IMR-90 (cell line): ENCODE results near the gene FANCF. TPM values are rescaled to one million over a fixed set of nuclear protein-coding genes. Genes with fewer than 3 reads are reported as not detected.

Source experiments
- ATAC-seq: fragments of 200-7000 bp; cut with Tn5 transposase; 2 replicates; pipeline ENCODE4 v1.9.1; 2020; ENCODE audit warnings: low read depth, mild to moderate bottlenecking, moderate library complexity
- BruUV-seq: library from RNA; stranded (reverse); fragments of 400-500 nt; replicated peaks from 2 replicates; lab custom pipeline; 2021; lab: Mats Ljungman, UMichigan
- CTCF ChIA-PET: fragments of 300-600 bp; formaldehyde crosslinking; extraction: SDS; loops from one replicate; lab custom pipeline; 2021; ENCODE audit warnings: antibody characterized with exemption; lab: Yijun Ruan, JAX
- POLR2A ChIA-PET: fragments of 300-600 bp; sonication (Branson Sonifier 250); formaldehyde crosslinking; loops from one replicate; lab custom pipeline; 2022; ENCODE audit warnings: antibody characterized with exemption; ENCODE audit not compliant: unreplicated experiment; lab: Charles Lee
- DNase-seq: peaks from one replicate; pipeline ENCODE4 v3.0.0; 2013
- H2AFZ ChIP-seq: replicated peaks from 2 replicates; pipeline ENCODE3; 2013; ENCODE audit warnings: low read length, mild to moderate bottlenecking; ENCODE audit not compliant: poor library complexity
- H2AK5ac ChIP-seq: 2 replicates; pipeline ENCODE4 v1.6.1; 2013; ENCODE audit warnings: low read depth, low read length, inconsistent platforms
- H2AK9ac ChIP-seq: replicated peaks from 2 replicates; pipeline ENCODE3; 2013; ENCODE audit warnings: mild to moderate bottlenecking, low read depth, low read length, moderate library complexity; ENCODE audit not compliant: poor library complexity
- H2BK120ac ChIP-seq: 2 replicates; pipeline ENCODE4 v1.6.1; 2013; ENCODE audit warnings: low read depth, low read length, inconsistent platforms
- H2BK15ac ChIP-seq: 3 replicates; pipeline ENCODE4 v1.6.1; 2013; ENCODE audit warnings: low read depth, low read length, inconsistent platforms
- H2BK20ac ChIP-seq: 2 replicates; pipeline ENCODE4 v1.6.1; 2013; ENCODE audit warnings: low read depth, mild to moderate bottlenecking, inconsistent platforms, low read length, moderate library complexity
- H2BK5ac ChIP-seq: 2 replicates; pipeline ENCODE4 v1.6.1; 2013; ENCODE audit warnings: mild to moderate bottlenecking, low read depth, low read length, inconsistent platforms; ENCODE audit not compliant: poor library complexity, severe bottlenecking
- H3K14ac ChIP-seq: replicated peaks from 2 replicates; pipeline ENCODE4 v1.6.1; 2013; ENCODE audit warnings: low read depth, low read length, inconsistent platforms
- H3K18ac ChIP-seq: 2 replicates; pipeline ENCODE4 v1.6.1; 2013; ENCODE audit warnings: low read depth, low read length, control low read depth
- H3K23ac ChIP-seq: 2 replicates; pipeline ENCODE4 v1.6.1; 2013; ENCODE audit warnings: low read depth, low read length, inconsistent platforms
- H3K27ac ChIP-seq: 2 replicates; pipeline ENCODE4 v1.5.1; 2013; ENCODE audit warnings: mild to moderate bottlenecking, control low read depth, low read length; ENCODE audit not compliant: insufficient read depth
- H3K27me3 ChIP-seq: 2 replicates; pipeline ENCODE4 v1.6.1; 2013; ENCODE audit warnings: low read length; ENCODE audit not compliant: control insufficient read depth, insufficient read depth
- H3K36me3 ChIP-seq: 2 replicates; pipeline ENCODE4 v1.6.1; 2013; ENCODE audit warnings: low read length, mixed read lengths; ENCODE audit not compliant: control insufficient read depth, insufficient read depth
- H3K4ac ChIP-seq: 2 replicates; pipeline ENCODE4 v1.6.1; 2013; ENCODE audit warnings: low read depth, low read length, inconsistent platforms
- H3K4me1 ChIP-seq: 2 replicates; pipeline ENCODE4 v1.6.1; 2013; ENCODE audit warnings: low read length, mixed read lengths; ENCODE audit not compliant: control insufficient read depth, insufficient read depth
- H3K4me2 ChIP-seq: 2 replicates; pipeline ENCODE4 v1.6.1; 2013; ENCODE audit warnings: low read depth, mild to moderate bottlenecking, control low read depth, low read length, moderate library complexity
- H3K4me3 ChIP-seq: 2 replicates; pipeline ENCODE4 v1.5.1; 2013; ENCODE audit warnings: low read depth, mild to moderate bottlenecking, control low read depth, low read length, moderate library complexity; ENCODE audit not compliant: insufficient read depth
- H3K56ac ChIP-seq: 2 replicates; pipeline ENCODE4 v1.6.1; 2013; ENCODE audit warnings: low read length, inconsistent platforms; ENCODE audit not compliant: insufficient read depth; ENCODE audit errors: extremely low read depth
- H3K79me1 ChIP-seq, 2 experiments: 2 replicates each; pipeline ENCODE4 v1.6.1; 2013; ENCODE audit warnings: low read length in 2 of 2, inconsistent platforms in 1 of 2, low read depth in 1 of 2
- H3K9ac ChIP-seq: 2 replicates; pipeline ENCODE4 v1.6.1; 2013; ENCODE audit warnings: low read depth, low read length, control low read depth
- H3K9me1 ChIP-seq: 2 replicates; pipeline ENCODE4 v1.6.1; 2013; ENCODE audit warnings: low read length, inconsistent platforms; ENCODE audit not compliant: insufficient read depth
- H3K9me3 ChIP-seq: 2 replicates; pipeline ENCODE4 v1.6.1; 2013; ENCODE audit warnings: low read length; ENCODE audit not compliant: control insufficient read depth, insufficient read depth
- H4K20me1 ChIP-seq: 2 replicates; pipeline ENCODE4 v1.6.1; 2013; ENCODE audit warnings: low read length, inconsistent platforms; ENCODE audit not compliant: insufficient read depth
- H4K5ac ChIP-seq: 2 replicates; pipeline ENCODE4 v1.6.1; 2013; ENCODE audit warnings: mild to moderate bottlenecking, low read depth, low read length, control low read depth
- H4K8ac ChIP-seq, 2 experiments: 2 replicates each; pipeline ENCODE4 v1.6.1; 2013; ENCODE audit warnings: low read depth in 2 of 2, low read length in 2 of 2, control low read depth in 1 of 2, inconsistent platforms in 1 of 2
- H4K91ac ChIP-seq: 2 replicates; pipeline ENCODE4 v1.6.1; 2013; ENCODE audit warnings: low read depth, low read length, inconsistent platforms; ENCODE audit not compliant: insufficient read depth
- BHLHE40 ChIP-seq: fragments of 150-350 bp; IDR thresholded peaks from 2 replicates; pipeline ENCODE4 v1.6.1; 2016; ENCODE audit warnings: mild to moderate bottlenecking, low read depth, low read length
- CEBPB ChIP-seq: IDR thresholded peaks from 2 replicates; pipeline ENCODE4 v1.6.1; 2012; ENCODE audit warnings: low read depth, low read length, improper control_type of control experiment
- CHD1 ChIP-seq: IDR thresholded peaks from 2 replicates; pipeline ENCODE4 v1.6.1; 2012; ENCODE audit warnings: low read depth, low read length, improper control_type of control experiment
- CTCF ChIP-seq: conservative IDR thresholded peaks from 2 replicates; pipeline ENCODE4 v1.5.1; 2012; ENCODE audit warnings: mild to moderate bottlenecking, low read depth, low read length, improper control_type of control experiment
- ELK1 ChIP-seq: fragments of 150-350 bp; IDR thresholded peaks from 2 replicates; pipeline ENCODE4 v1.6.1; 2016; ENCODE audit warnings: low read depth, mild to moderate bottlenecking, low read length, moderate library complexity, borderline replicate concordance
- FOS ChIP-seq: fragments of 150-350 bp; IDR thresholded peaks from 2 replicates; pipeline ENCODE4 v1.6.1; 2016; ENCODE audit warnings: low read depth, low read length
- MAFK ChIP-seq: IDR thresholded peaks from 2 replicates; pipeline ENCODE4 v1.6.1; 2012; ENCODE audit warnings: low read depth, low read length, improper control_type of control experiment
- MAZ ChIP-seq: IDR thresholded peaks from 2 replicates; pipeline ENCODE4 v1.6.1; 2012; ENCODE audit warnings: low read depth, mild to moderate bottlenecking, low read length, improper control_type of control experiment, moderate library complexity, borderline replicate concordance
- MXI1 ChIP-seq: IDR thresholded peaks from 2 replicates; pipeline ENCODE4 v1.6.1; 2012; ENCODE audit warnings: low read depth, mild to moderate bottlenecking, low read length, moderate library complexity, borderline replicate concordance
- NFE2L2 ChIP-seq: fragments of 150-350 bp; IDR thresholded peaks from 2 replicates; pipeline ENCODE4 v1.6.1; 2016; ENCODE audit warnings: low read depth, mild to moderate bottlenecking, low read length
- POLR2A ChIP-seq: IDR thresholded peaks from 2 replicates; pipeline ENCODE4 v1.6.1; 2012; ENCODE audit warnings: mild to moderate bottlenecking, low read depth, low read length
- RAD21 ChIP-seq: IDR thresholded peaks from 2 replicates; pipeline ENCODE4 v1.6.1; 2012; ENCODE audit warnings: low read length, improper control_type of control experiment
- RCOR1 ChIP-seq: IDR thresholded peaks from 2 replicates; pipeline ENCODE4 v1.6.1; 2012; ENCODE audit warnings: mild to moderate bottlenecking, low read length, improper control_type of control experiment; ENCODE audit not compliant: insufficient replicate concordance
- RFX5 ChIP-seq: IDR thresholded peaks from 2 replicates; pipeline ENCODE4 v1.8.0; 2012; ENCODE audit warnings: low read depth, mild to moderate bottlenecking, low read length, moderate library complexity
- SMC3 ChIP-seq: fragments of 150-350 bp; IDR thresholded peaks from 2 replicates; pipeline ENCODE4 v1.6.1; 2016; ENCODE audit warnings: low read depth, mild to moderate bottlenecking, antibody characterized with exemption, low read length, moderate library complexity
- USF2 ChIP-seq: fragments of 150-350 bp; IDR thresholded peaks from 2 replicates; pipeline ENCODE4 v1.6.1; 2017; ENCODE audit warnings: mild to moderate bottlenecking, antibody characterized with exemption, low read length, low read depth
- dilution Hi-C: fragments of 300-500 bp; cut with HindIII; formaldehyde crosslinking; loops from one replicate; pipeline ENCODE4 v1.14.3; 2018; ENCODE audit warnings: low sequenced_read_pairs; ENCODE audit not compliant: unreplicated experiment
- in situ Hi-C: fragments of 300-500 bp; cut with MboI; formaldehyde crosslinking; loops from 3 replicates; pipeline ENCODE4 v1.14.3; 2019; ENCODE audit warnings: low sequenced_read_pairs, inconsistent platforms, mixed read lengths
- intact Hi-C: fragments of 100-400 bp; cut with micrococcal nuclease; formaldehyde crosslinking; loops from 2 replicates; pipeline ENCODE4 v1.10.0; 2022
- polyA plus RNA-seq, 3 experiments: library from polyadenylated mRNA; depleted of rRNA; stranded (reverse); fragments of >200 nt; gene quantifications; 2 replicates each; pipeline ENCODE4 v1.2.3, GENCODE V29; 2012; ENCODE audit warnings: low replicate concordance in 1 of 3
- total RNA-seq: library from RNA; depleted of rRNA; stranded (reverse); fragments of >200 nt; gene quantifications from 2 replicates; pipeline ENCODE4 v1.2.3, GENCODE V29; 2012

Gene FANCF
- total and polyA plus RNA-seq, 2 of the 4 experiments (the other 2 are of a cell fraction): 3.3 to 5.6 TPM

- H3K56ac ChIP-seq: no peak overlapping the region
- no peaks in the 10 kb centered on the region for H3K9me1 ChIP-seq
- dilution Hi-C loops: no loop called here
- intact Hi-C loops: no loop called here
- H2BK120ac ChIP-seq: no peak overlapping the region
- H2BK20ac ChIP-seq: no peak overlapping the region
- POLR2A ChIA-PET: no interaction called here
- no peak overlapping the region for H2BK15ac ChIP-seq
- no peak overlapping the region for H3K4me3 ChIP-seq
- H3K4me1 ChIP-seq: no peaks in the 10 kb centered on the region
- CTCF ChIA-PET: no interaction called here
- in situ Hi-C loops: no loop called here
- H3K9me3 ChIP-seq: no peaks in the 10 kb centered on the region
- no peak overlapping the region for H4K5ac ChIP-seq
- no peak overlapping the region for H2AK9ac ChIP-seq
- no peak overlapping the region for H3K9ac ChIP-seq
- H4K20me1 ChIP-seq: no peaks in the 10 kb centered on the region
- no peak overlapping the region for H2BK5ac ChIP-seq
- no peak overlapping the region for H4K8ac ChIP-seq
- TF ChIP-seq MXI1 (no peak), MAFK (no peak), NFE2L2 (no peak), FOS (no peak), CHD1 (no peak), RAD21 (no peak), MAZ (no peak), SMC3 (no peak), CTCF (no peak), RCOR1 (no peak), BHLHE40 (no peak), USF2 (no peak), CEBPB (no peak), RFX5 (no peak), ELK1 (no peak), POLR2A (no peak)
- H3K79me1 ChIP-seq: no peaks in the 10 kb centered on the region
- no peak overlapping the region for H4K91ac ChIP-seq
- H3K27me3 ChIP-seq: no peaks in the 10 kb centered on the region
- no peak overlapping the region for H3K4me2 ChIP-seq
- no TSS peak for BruUV-seq
- H3K18ac ChIP-seq: no peak overlapping the region
- H3K36me3 ChIP-seq: no peaks in the 10 kb centered on the region
- no peak for DNase-seq
- H3K4ac ChIP-seq: no peak overlapping the region
- H2AFZ ChIP-seq: no peak overlapping the region
- no peak overlapping the region for H3K14ac ChIP-seq
- no peak overlapping the region for H3K27ac ChIP-seq
- H3K23ac ChIP-seq: no peak overlapping the region
- no peak overlapping the region for H2AK5ac ChIP-seq
- ATAC-seq: no peak
Observed at GRCh38 chr11:22641559-22641958, 15.9 kb upstream of the FANCF start.
